Common myeloid progenitor, CD34-positive (primary cell): ENCODE measurements around the gene CATSPERZ.

ENCODE experiments used
- CTCF ChIA-PET: fragments of 350-600 bp; sonication (Branson Sonifier 250); formaldehyde crosslinking; loops from one replicate; lab custom pipeline; 2021; ENCODE audit warnings: antibody characterized with exemption; lab: Charles Lee
- POLR2A ChIA-PET: fragments of 350-600 bp; sonication (Branson Sonifier 250); formaldehyde crosslinking; loops from one replicate; lab custom pipeline; 2021; ENCODE audit warnings: antibody characterized with exemption; lab: Charles Lee
- DNase-seq, 3 donors: peaks; one replicate each; pipeline versions ENCODE4 v3.0.0 to v3.0.0-alpha.2; 2013
- H3K27ac ChIP-seq, 2 experiments: 1 replicate in 1 of 2; 2 replicates in 1 of 2; pipeline ENCODE4 v1.7.0; 2013; ENCODE audit warnings: inconsistent platforms in 2 of 2, low read length in 2 of 2, mild to moderate bottlenecking in 2 of 2, low read depth in 1 of 2, moderate library complexity in 1 of 2; ENCODE audit not compliant: severe bottlenecking in 2 of 2, insufficient read depth in 1 of 2, poor library complexity in 1 of 2
- H3K27me3 ChIP-seq, 5 experiments: replicated peaks in 2 of 5; 1 replicate in 3 of 5; 2 replicates in 2 of 5; pipeline versions ENCODE4 v1.6.1 to v1.7.0; 2013; ENCODE audit warnings: low read length in 4 of 5, mild to moderate bottlenecking in 2 of 5, moderate library complexity in 2 of 5, inconsistent platforms in 1 of 5; ENCODE audit not compliant: insufficient read depth in 5 of 5, control insufficient read depth in 4 of 5
- H3K36me3 ChIP-seq, 4 experiments: 1 replicate in 2 of 4; 2 replicates in 2 of 4; pipeline versions ENCODE4 v1.6.1 to v1.7.0; 2013; ENCODE audit warnings: low read length in 3 of 4, control low read depth in 1 of 4, mild to moderate bottlenecking in 1 of 4; ENCODE audit not compliant: control insufficient read depth in 4 of 4, insufficient read depth in 4 of 4
- H3K4me1 ChIP-seq, 4 experiments: 1 replicate in 3 of 4; 2 replicates in 1 of 4; pipeline versions ENCODE4 v1.6.1 to v1.7.1; 2013; ENCODE audit warnings: low read length in 3 of 4, mild to moderate bottlenecking in 3 of 4, control low read depth in 1 of 4, inconsistent platforms in 1 of 4, moderate library complexity in 1 of 4; ENCODE audit not compliant: control insufficient read depth in 4 of 4, insufficient read depth in 4 of 4; ENCODE audit errors: control extremely low read depth in 1 of 4
- H3K4me3 ChIP-seq, 7 experiments: 1 replicate in 4 of 7; 2 replicates in 3 of 7; pipeline versions ENCODE4 v1.5.1 to v1.7.0; 2013; ENCODE audit warnings: mild to moderate bottlenecking in 7 of 7, low read length in 6 of 7, moderate library complexity in 6 of 7, inconsistent platforms in 2 of 7, low read depth in 2 of 7, control low read depth in 1 of 7; ENCODE audit not compliant: insufficient read depth in 4 of 7, control insufficient read depth in 1 of 7; ENCODE audit errors: extremely low read depth in 1 of 7
- H3K9me3 ChIP-seq, 5 experiments: 1 replicate in 4 of 5; 2 replicates in 1 of 5; pipeline versions ENCODE4 v1.6.1 to v1.7.1; 2013; ENCODE audit warnings: low read length in 4 of 5, mild to moderate bottlenecking in 2 of 5, inconsistent platforms in 1 of 5, low read depth in 1 of 5, moderate library complexity in 1 of 5; ENCODE audit not compliant: control insufficient read depth in 4 of 5, insufficient read depth in 2 of 5; ENCODE audit errors: control extremely low read depth in 1 of 5
- WGBS: methylation state at CpG from one replicate; pipeline ENCODE4 v1.1.5; 2013; ENCODE audit not compliant: insufficient coverage; 5-methylcytosine and 5-hydroxymethylcytosine counted together

The CATSPERZ gene

GRCh38 chr11:64289002-64289564, 11.1 kb upstream of the CATSPERZ start:
- Histone ChIP-seq H3K4me3 (no peak overlapping the region), H3K27me3 (peaks cover 0 to 48% (median 20%) of the 10 kb centered on the region in 5 experiments), H3K27ac (no peak overlapping the region), H3K9me3 (no peaks in the 10 kb centered on the region), H3K4me1 (peaks cover 0 to 30% (median 28%) of the 10 kb centered on the region in 4 experiments), H3K36me3 (peaks cover 0 to 2% (median 0%) of the 10 kb centered on the region in 4 experiments)
- ChIA-PET CTCF (interaction anchor here (1.1 to 6.1 kb wide), 5 partner anchors 10 to 85 kb away, joined by 3 to 45 read pairs (median 5); partner anchors contain the start of genes CATSPERZ and ESRRA), POLR2A (no interaction called here)
- DNase-seq: no peak
- 95% methylated on average over 9 of the region's 13 CpGs for WGBS

GRCh38 chr11:64290352-64291261, 9.6 kb upstream of the CATSPERZ start:
- no peak for DNase-seq
- H3K9me3 ChIP-seq: no peaks in the 10 kb centered on the region
- ChIA-PET CTCF (interaction anchor here (0.6 to 6.1 kb wide), 8 partner anchors 8 to 87 kb away, joined by 3 to 45 read pairs (median 4); partner anchors contain the start of genes CATSPERZ and ESRRA), POLR2A (no interaction called here)
- peaks cover 0 to 2% (median 0%) of the 10 kb centered on the region in 4 experiments for H3K36me3 ChIP-seq
- H3K27me3 ChIP-seq: peaks cover 6 to 62% (median 29%) of the 10 kb centered on the region in 5 experiments
- H3K4me1 ChIP-seq: peaks cover 0 to 25% (median 22%) of the 10 kb centered on the region in 4 experiments
- no peak overlapping the region for H3K27ac ChIP-seq
- no peak overlapping the region for H3K4me3 ChIP-seq
- 66% methylated on average over 9 of the region's 10 CpGs for WGBS

GRCh38 chr11:64291262-64291751, 8.9 kb upstream of the CATSPERZ start, which contains the start of gene KCNK4:
KCNK4 (plus strand) TSS chr11:64291302; CDS start chr11:64293019, 1,717 bp downstream.
- Histone ChIP-seq H3K4me1 (peaks cover 0 to 20% (median 17%) of the 10 kb centered on the region in 4 experiments), H3K27ac (no peak within 1 kb of the TSS), H3K4me3 (peak within 1 kb of the TSS; percentile 10 to 62 (median 48)), H3K9me3 (no peaks in the 10 kb centered on the region), H3K36me3 (peaks cover 0 to 2% (median 0%) of the 10 kb centered on the region in 4 experiments), H3K27me3 (peaks cover 10 to 69% (median 34%) of the 10 kb centered on the region in 5 experiments)
- ChIA-PET CTCF (interaction anchor here (1.4 to 6.1 kb wide), 2 partner anchors 11 to 20 kb away, joined by 4 to 45 read pairs; partner anchors contain the start of genes CATSPERZ and ESRRA), POLR2A (no interaction called here)
- DNase-seq: no peak
- WGBS: 5% methylated on average over 39 of the region's 45 CpGs

GRCh38 chr11:64291752-64292459, 8.3 kb upstream of the CATSPERZ start:
- Histone ChIP-seq H3K4me3 (peak overlapping the region; percentile 10 to 62 (median 48)), H3K36me3 (peaks cover 0 to 2% (median 0%) of the 10 kb centered on the region in 4 experiments), H3K27me3 (peaks cover 14 to 75% (median 37%) of the 10 kb centered on the region in 5 experiments), H3K4me1 (peaks cover 0 to 17% (median 15%) of the 10 kb centered on the region in 4 experiments), H3K27ac (no peak overlapping the region), H3K9me3 (no peaks in the 10 kb centered on the region)
- CTCF ChIA-PET: interaction anchor here (1.4 to 6.1 kb wide), 2 partner anchors 11 to 21 kb away, joined by 4 to 45 read pairs; partner anchors contain the start of genes CATSPERZ and ESRRA
- under 1% methylated on average over 88 of the region's 96 CpGs for WGBS
- peak in 1 of 3 donors; percentile 40 for DNase-seq
- POLR2A ChIA-PET: no interaction called here

- H3K27me3 ChIP-seq: peaks cover 14 to 83% (median 44%) of the 10 kb centered on the region in 5 experiments
- peaks cover 0 to 2% (median 0%) of the 10 kb centered on the region in 4 experiments for H3K36me3 ChIP-seq
- POLR2A ChIA-PET: no interaction called here
- 40% methylated on average over 29 of the region's 42 CpGs for WGBS
- peak overlapping the region in 6 of 7 experiments; percentile 10 to 62 (median 40) for H3K4me3 ChIP-seq
- no peak for DNase-seq
- H3K9me3 ChIP-seq: no peaks in the 10 kb centered on the region
- CTCF ChIA-PET: interaction anchor here (1.4 to 6.1 kb wide), 2 partner anchors 10 to 22 kb away, joined by 4 to 45 read pairs; partner anchors contain the start of genes CATSPERZ and ESRRA
- H3K4me1 ChIP-seq: peaks cover 0 to 23% (median 18%) of the 10 kb centered on the region in 4 experiments
- no peak overlapping the region for H3K27ac ChIP-seq
Measured at GRCh38 chr11:64292460-64293254, 7.5 kb upstream of the CATSPERZ start.
